Spleen (tissue), 7 donors: ENCODE results near the gene DIP2C.

Experiments
- POLR2A ChIP-seq, 3 donors: fragments of 450-650 bp; IDR thresholded peaks; one replicate each; pipeline ENCODE4 v1.5.1; 2017; ENCODE audit warnings: antibody characterized with exemption in 3 of 3, mild to moderate bottlenecking in 1 of 3
- POLR2AphosphoS5 ChIP-seq, 3 donors: sonication (generic); formaldehyde crosslinking; IDR thresholded peaks; one replicate each; pipeline ENCODE4 v1.5.1; 2017; ENCODE audit warnings: antibody characterized with exemption in 3 of 3
- TF ChIP-seq, protein P1 (sequence below), 11 experiments: fragments of 200-600 bp in 7 of 11; fragments of 450-650 bp in 4 of 11; sonication (generic) in 4 of 11; IDR thresholded peaks in 8 of 11; conservative IDR thresholded peaks in 3 of 11; 1 replicate in 7 of 11; 2 replicates in 4 of 11; pipeline versions ENCODE4 v1.4.0 to v1.8.0; 2016 to 2021; ENCODE audit warnings: antibody characterized with exemption in 11 of 11, inconsistent platforms in 4 of 11, mild to moderate bottlenecking in 1 of 11
- donor health status: DM: no; HTN: no; CAD: no; lungs with moderate emphysema.
- donor health status: DM: no; HTN: no; CAD: no.
- donor health status: DM: no; HTN: no; CAD: no.

DNA sequence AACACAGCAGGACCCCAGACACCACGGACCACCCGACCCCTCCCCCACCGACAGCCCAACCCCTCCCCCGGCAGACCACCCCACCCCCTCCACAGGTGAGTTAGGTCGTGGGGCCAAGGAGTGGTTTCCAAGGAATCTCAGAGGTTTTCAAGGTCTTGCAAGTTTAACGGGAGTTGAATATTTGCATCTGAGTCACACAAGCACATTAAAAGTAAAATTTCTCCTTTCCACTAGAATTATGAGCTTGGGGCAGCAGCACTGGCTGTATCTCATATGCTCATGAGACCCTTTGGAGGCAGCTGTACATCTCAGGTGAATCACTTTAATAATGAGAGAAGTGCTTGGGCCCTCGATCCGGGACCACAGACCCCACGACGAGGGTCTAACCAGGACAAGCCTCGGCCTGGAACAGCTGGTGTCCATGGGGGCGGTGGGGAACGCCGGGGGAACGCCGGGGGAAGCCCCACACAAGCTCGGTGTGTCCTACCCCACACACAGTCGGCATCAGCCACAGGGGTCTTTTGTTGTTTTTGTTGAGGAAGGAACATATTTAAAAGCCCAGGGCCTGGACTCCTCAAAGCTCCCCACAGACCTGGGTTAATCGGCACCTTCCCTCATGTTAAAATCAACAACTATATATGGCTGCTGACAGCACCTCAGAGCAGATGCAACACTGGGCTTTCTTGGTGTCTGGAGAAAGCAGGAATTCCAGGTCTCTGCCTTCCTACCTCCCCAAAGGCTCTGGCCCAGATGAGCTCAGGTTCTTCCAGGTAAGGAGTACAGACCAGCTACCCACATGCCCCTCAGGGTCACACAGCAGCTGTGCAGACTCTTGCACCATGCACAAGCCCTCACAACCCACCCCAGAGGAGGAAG lies 130.3 kb downstream of the DIP2C start:
- TF ChIP-seq POLR2AphosphoS5 (IDR thresholded peaks at IDR 0.05) (no peak), POLR2A (IDR thresholded peaks at IDR 0.05) (no peak)
- TF ChIP-seq, protein P1, sequence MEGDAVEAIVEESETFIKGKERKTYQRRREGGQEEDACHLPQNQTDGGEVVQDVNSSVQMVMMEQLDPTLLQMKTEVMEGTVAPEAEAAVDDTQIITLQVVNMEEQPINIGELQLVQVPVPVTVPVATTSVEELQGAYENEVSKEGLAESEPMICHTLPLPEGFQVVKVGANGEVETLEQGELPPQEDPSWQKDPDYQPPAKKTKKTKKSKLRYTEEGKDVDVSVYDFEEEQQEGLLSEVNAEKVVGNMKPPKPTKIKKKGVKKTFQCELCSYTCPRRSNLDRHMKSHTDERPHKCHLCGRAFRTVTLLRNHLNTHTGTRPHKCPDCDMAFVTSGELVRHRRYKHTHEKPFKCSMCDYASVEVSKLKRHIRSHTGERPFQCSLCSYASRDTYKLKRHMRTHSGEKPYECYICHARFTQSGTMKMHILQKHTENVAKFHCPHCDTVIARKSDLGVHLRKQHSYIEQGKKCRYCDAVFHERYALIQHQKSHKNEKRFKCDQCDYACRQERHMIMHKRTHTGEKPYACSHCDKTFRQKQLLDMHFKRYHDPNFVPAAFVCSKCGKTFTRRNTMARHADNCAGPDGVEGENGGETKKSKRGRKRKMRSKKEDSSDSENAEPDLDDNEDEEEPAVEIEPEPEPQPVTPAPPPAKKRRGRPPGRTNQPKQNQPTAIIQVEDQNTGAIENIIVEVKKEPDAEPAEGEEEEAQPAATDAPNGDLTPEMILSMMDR (IDR thresholded peaks at IDR 0.05 in 8 of 11, conservative IDR thresholded peaks at IDR 0.05 in 3 of 11), result no peak
